Measurements from ENCODE around the gene SSX2IP.
"Not testable (repeated sequence)": the region's sequence is repeated elsewhere in the genome, so short reads cannot be mapped to it uniquely, and the experiment has no call there.

Gene SSX2IP

GRCh38 chr1:84619383-84620102, 70.7 kb downstream of the SSX2IP start:
- DNase-seq (ENCODE audit: low spot score): peak; percentile 59

GRCh38 chr1:84617349-84617748, 72.9 kb downstream of the SSX2IP start:
- peak; percentile 9 for DNase-seq (ENCODE audit: low spot score)

- DNase-seq (ENCODE audit: low spot score): no peak
These were observed 74.5 kb downstream of the SSX2IP start for GRCh38 chr1:84615790-84616189.

GRCh38 chr1:84613887-84614286, 76.4 kb downstream of the SSX2IP start:
- no peak for DNase-seq (ENCODE audit: low spot score)

GRCh38 chr1:84613026-84613425, 77.2 kb downstream of the SSX2IP start:
- DNase-seq (ENCODE audit: low spot score): no peak

GRCh38 chr1:84611796-84612195, 78.5 kb downstream of the SSX2IP start:
- no peak for DNase-seq (ENCODE audit: low spot score)

GRCh38 chr1:84611091-84611490, 79.2 kb downstream of the SSX2IP start:
- DNase-seq (ENCODE audit: low spot score): no peak

- no peak for DNase-seq (ENCODE audit: low spot score)
These were observed 83.3 kb downstream of the SSX2IP start for GRCh38 chr1:84606977-84607376.

GRCh38 chr1:84605157-84605556, 85.1 kb downstream of the SSX2IP start:
- no peak for DNase-seq (ENCODE audit: low spot score)

- DNase-seq (ENCODE audit: low spot score): no peak
These were observed 86.1 kb downstream of the SSX2IP start for GRCh38 chr1:84603941-84604830.

GRCh38 chr1:84603223-84603622, 87.0 kb downstream of the SSX2IP start:
- no peak for DNase-seq (ENCODE audit: low spot score)

- DNase-seq (ENCODE audit: low spot score): no peak
These were observed 89.5 kb downstream of the SSX2IP start for GRCh38 chr1:84600796-84601195.

GRCh38 chr1:84598846-84599741, 91.2 kb downstream of the SSX2IP start:
- DNase-seq (ENCODE audit: low spot score): peak; percentile 3

- DNase-seq (ENCODE audit: low spot score): no peak
These were observed 91.8 kb downstream of the SSX2IP start for GRCh38 chr1:84598418-84598817.

- DNase-seq (ENCODE audit: low spot score): no peak
These were observed 93.2 kb downstream of the SSX2IP start for GRCh38 chr1:84597011-84597410.

- DNase-seq (ENCODE audit: low spot score): not testable (repeated sequence)
These were observed 95.3 kb downstream of the SSX2IP start for GRCh38 chr1:84594959-84595358.
